DOHH2 (cell line): Measurements from ENCODE around the gene MFGE8.

Source experiments
- H3F3A ChIP-seq: fragments of 200-600 bp; sonication (generic), shearing (Covaris generic); 2 replicates; pipeline ENCODE4 v1.6.0; 2016; ENCODE audit warnings: antibody characterized with exemption, mild to moderate bottlenecking; ENCODE audit not compliant: control insufficient read depth, insufficient read depth
- H3K27ac ChIP-seq: fragments of 200-600 bp; sonication (generic); 2 replicates; pipeline ENCODE4 v1.5.1; 2014; ENCODE audit warnings: low read depth, mild to moderate bottlenecking, low read length, moderate library complexity
- H3K27me3 ChIP-seq: fragments of 200-600 bp; sonication (generic); 2 replicates; pipeline ENCODE4 v1.6.1; 2014; ENCODE audit warnings: mild to moderate bottlenecking, low read length, mixed read lengths; ENCODE audit not compliant: control insufficient read depth
- H3K36me3 ChIP-seq: fragments of 200-600 bp; sonication (generic); 2 replicates; pipeline ENCODE4 v1.6.1; 2014; ENCODE audit warnings: mild to moderate bottlenecking, low read length, moderate library complexity, mixed read lengths; ENCODE audit not compliant: control insufficient read depth
- H3K4me1 ChIP-seq: fragments of 200-600 bp; sonication (generic); 2 replicates; pipeline ENCODE4 v1.6.1; 2014; ENCODE audit warnings: mild to moderate bottlenecking, low read length, mixed read lengths; ENCODE audit not compliant: control insufficient read depth
- H3K4me2 ChIP-seq: fragments of 200-600 bp; sonication (generic); 2 replicates; pipeline ENCODE4 v1.6.0; 2014; ENCODE audit warnings: mild to moderate bottlenecking, low read length, moderate library complexity
- H3K4me3 ChIP-seq: fragments of 200-600 bp; sonication (generic); 2 replicates; pipeline ENCODE4 v1.5.1; 2014; ENCODE audit warnings: mild to moderate bottlenecking, low read length, mixed read lengths
- H3K79me2 ChIP-seq: fragments of 200-600 bp; sonication (generic); 2 replicates; pipeline ENCODE4 v1.6.1; 2014; ENCODE audit warnings: mild to moderate bottlenecking, low read length, mixed read lengths; ENCODE audit not compliant: control insufficient read depth
- H3K9me2 ChIP-seq: fragments of 200-600 bp; sonication (generic); replicated peaks from 2 replicates; pipeline ENCODE4 v1.6.1; 2014; ENCODE audit warnings: mild to moderate bottlenecking, low read length, mixed read lengths; ENCODE audit not compliant: control insufficient read depth
- H3K9me3 ChIP-seq: fragments of 200-600 bp; sonication (generic); 2 replicates; pipeline ENCODE4 v1.6.1; 2014; ENCODE audit warnings: antibody characterized with exemption, low read length, mixed read lengths; ENCODE audit not compliant: control insufficient read depth, insufficient read depth
- H4K20me1 ChIP-seq: fragments of 200-600 bp; sonication (generic); 2 replicates; pipeline ENCODE4 v1.6.0; 2014; ENCODE audit warnings: low read depth, mild to moderate bottlenecking, antibody characterized with exemption, low read length, moderate library complexity; ENCODE audit not compliant: control insufficient read depth, insufficient read depth
- CTCF ChIP-seq: fragments of 200-600 bp; sonication (generic); IDR thresholded peaks from one replicate; pipeline ENCODE4 v1.5.1; 2014; ENCODE audit warnings: antibody characterized with exemption, mild to moderate bottlenecking, low read depth, low read length; ENCODE audit not compliant: poor library complexity, severe bottlenecking
- EZH2phosphoT487 ChIP-seq: fragments of 200-600 bp; sonication (generic); IDR thresholded peaks from 2 replicates; pipeline ENCODE4 v1.6.1; 2017; ENCODE audit warnings: borderline replicate concordance, mild to moderate bottlenecking, antibody characterized with exemption, low read length, moderate library complexity, mixed read lengths

The MFGE8 gene

GRCh38 chr15:88877415-88877814 is 35.8 kb downstream of the MFGE8 start:
- Histone ChIP-seq H3K9me3 (no peaks in the 10 kb centered on the region), H3K79me2 (no peaks in the 10 kb centered on the region), H3K4me3 (no peak overlapping the region), H3K27ac (no peak overlapping the region), H3K36me3 (no peaks in the 10 kb centered on the region), H3K4me1 (no peaks in the 10 kb centered on the region), H3K4me2 (no peak overlapping the region), H3F3A (no peaks in the 10 kb centered on the region), H3K27me3 (no peaks in the 10 kb centered on the region), H4K20me1 (no peaks in the 10 kb centered on the region), H3K9me2 (no peaks in the 10 kb centered on the region)
- TF ChIP-seq CTCF = no peak
- no peak for TF ChIP-seq EZH2phosphoT487

DNA sequence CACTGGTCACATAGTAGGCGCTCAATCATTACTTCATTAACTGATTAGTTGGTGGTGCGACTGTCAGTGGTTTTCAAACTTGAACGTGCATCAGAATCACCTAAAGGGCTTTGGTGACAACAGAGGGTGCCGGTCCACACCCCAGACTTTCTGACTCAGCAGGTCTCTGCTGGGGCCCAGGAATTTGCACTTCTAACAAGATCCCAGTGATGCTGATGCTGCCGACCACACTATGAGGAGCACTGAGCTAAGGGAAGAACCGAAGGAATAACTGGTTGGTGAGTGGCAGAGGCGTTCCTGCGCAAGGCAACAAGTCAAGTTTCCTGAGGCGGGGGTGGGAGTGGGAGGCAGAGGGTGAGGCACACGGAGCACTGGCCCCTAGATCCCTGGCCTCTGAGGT is 36.6 kb downstream of the MFGE8 start:
- Histone ChIP-seq H3K27ac (no peak overlapping the region), H3K27me3 (no peaks in the 10 kb centered on the region), H3K36me3 (no peaks in the 10 kb centered on the region), H3K79me2 (no peaks in the 10 kb centered on the region), H3K9me3 (no peaks in the 10 kb centered on the region), H3K9me2 (no peaks in the 10 kb centered on the region), H4K20me1 (no peaks in the 10 kb centered on the region), H3K4me2 (no peak overlapping the region), H3K4me3 (no peak overlapping the region), H3F3A (no peaks in the 10 kb centered on the region), H3K4me1 (no peaks in the 10 kb centered on the region)
- TF ChIP-seq EZH2phosphoT487 = no peak
- no peak for TF ChIP-seq CTCF

- Histone ChIP-seq H3K4me3 (no peak overlapping the region), H3K4me1 (no peaks in the 10 kb centered on the region), H4K20me1 (no peaks in the 10 kb centered on the region), H3K9me3 (no peaks in the 10 kb centered on the region), H3K27ac (no peak overlapping the region), H3K36me3 (no peaks in the 10 kb centered on the region), H3F3A (no peaks in the 10 kb centered on the region), H3K79me2 (no peaks in the 10 kb centered on the region), H3K4me2 (no peak overlapping the region), H3K27me3 (no peaks in the 10 kb centered on the region), H3K9me2 (no peaks in the 10 kb centered on the region)
- TF ChIP-seq EZH2phosphoT487 (no peak), CTCF (no peak)
Measured at GRCh38 chr15:88874684-88875083, 38.5 kb downstream of the MFGE8 start.

DNA sequence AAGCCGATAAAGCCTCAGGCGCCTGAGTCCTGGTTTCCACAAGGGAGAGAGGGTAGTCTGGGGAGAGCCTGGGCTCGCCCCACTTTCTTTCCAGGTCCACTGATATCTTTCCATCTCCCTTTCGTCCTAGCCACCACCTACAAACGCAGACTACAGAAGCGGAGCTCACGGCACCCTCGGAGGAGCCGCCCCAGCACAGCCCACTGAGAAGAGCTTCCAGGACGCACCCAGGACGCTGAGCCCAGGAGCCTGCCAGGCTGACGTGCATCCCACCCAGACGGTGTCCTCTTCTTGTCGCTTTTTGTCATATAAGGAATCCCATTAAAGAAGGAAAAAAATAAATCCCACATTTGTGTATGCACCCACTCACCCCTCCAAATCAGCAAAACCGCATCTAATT is 38.9 kb downstream of the MFGE8 start:
- Histone ChIP-seq H3K9me3 (no peaks in the 10 kb centered on the region), H3F3A (no peaks in the 10 kb centered on the region), H3K4me3 (no peak overlapping the region), H3K27ac (no peak overlapping the region), H3K4me2 (no peak overlapping the region), H4K20me1 (no peaks in the 10 kb centered on the region), H3K9me2 (no peaks in the 10 kb centered on the region), H3K4me1 (no peaks in the 10 kb centered on the region), H3K36me3 (no peaks in the 10 kb centered on the region), H3K79me2 (no peaks in the 10 kb centered on the region), H3K27me3 (no peaks in the 10 kb centered on the region)
- TF ChIP-seq CTCF (no peak), EZH2phosphoT487 (no peak)
